ENCODE results near the gene C15orf39.

- no peak for TF ChIP-seq POLR2A (IDR thresholded peaks at IDR 0.05)
- no peak for TF ChIP-seq CTCF (IDR thresholded peaks at IDR 0.05)
- no peak for TF ChIP-seq POLR2AphosphoS5 (IDR thresholded peaks at IDR 0.05)
Observed at GRCh38 chr15:75178171-75178937, 23.3 kb upstream of the C15orf39 start.

Data from breast epithelium (tissue), 3 donors.